DMS53 treated with DMSO at 0.1 percent for 48 hours (cell line): ENCODE results near the gene CRB2.

Experiments
- DNase-seq: peaks from one replicate; lab custom pipeline; 2025; ENCODE audit not compliant: unreplicated experiment; lab: John Stamatoyannopoulos, UW

The CRB2 gene

DNA sequence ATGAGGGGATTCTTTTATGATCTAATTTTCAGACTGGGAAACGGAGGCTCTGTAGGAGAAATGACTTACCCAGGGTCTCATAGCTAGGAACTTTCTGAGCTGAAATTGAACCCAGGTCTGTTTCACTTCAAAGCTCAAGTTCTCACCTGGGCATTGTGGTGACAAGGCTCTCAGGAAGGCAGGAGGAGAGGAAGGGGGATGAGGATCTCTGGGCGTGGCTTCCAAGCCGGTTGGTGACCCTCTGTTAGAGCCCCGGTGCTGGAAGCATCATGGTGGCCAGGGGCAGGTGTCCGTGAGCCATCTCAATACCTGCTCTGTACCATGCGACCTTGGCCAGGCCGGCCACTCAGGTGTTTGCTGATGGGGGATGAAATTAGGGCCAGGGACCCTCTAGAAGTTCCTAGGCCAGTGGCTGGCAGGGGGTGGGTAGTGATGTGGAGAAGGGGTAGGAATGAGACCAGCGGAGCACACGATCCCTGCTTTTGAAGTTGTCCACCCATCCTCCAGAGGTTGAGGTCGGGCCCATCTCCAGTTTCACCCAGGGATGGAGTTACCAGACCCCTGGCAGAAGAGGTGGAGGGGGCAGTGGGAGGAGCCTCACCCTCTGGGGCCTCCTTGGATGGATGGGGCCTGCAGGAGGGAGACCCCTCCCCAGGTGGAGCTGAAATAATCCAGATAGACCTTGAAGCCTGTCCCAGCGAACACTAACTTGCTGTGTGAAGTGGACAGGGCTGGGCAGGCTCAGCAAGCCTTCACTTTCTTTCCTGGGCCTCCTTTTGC lies 5.9 kb downstream of the CRB2 start:
- DNase-seq, result no peak

GRCh38 chr9:123362856-123363255 lies 6.9 kb downstream of the CRB2 start:
- DNase-seq, result no peak

- no peak for DNase-seq
Observed at GRCh38 chr9:123364241-123364824, 8.3 kb downstream of the CRB2 start.

DNA sequence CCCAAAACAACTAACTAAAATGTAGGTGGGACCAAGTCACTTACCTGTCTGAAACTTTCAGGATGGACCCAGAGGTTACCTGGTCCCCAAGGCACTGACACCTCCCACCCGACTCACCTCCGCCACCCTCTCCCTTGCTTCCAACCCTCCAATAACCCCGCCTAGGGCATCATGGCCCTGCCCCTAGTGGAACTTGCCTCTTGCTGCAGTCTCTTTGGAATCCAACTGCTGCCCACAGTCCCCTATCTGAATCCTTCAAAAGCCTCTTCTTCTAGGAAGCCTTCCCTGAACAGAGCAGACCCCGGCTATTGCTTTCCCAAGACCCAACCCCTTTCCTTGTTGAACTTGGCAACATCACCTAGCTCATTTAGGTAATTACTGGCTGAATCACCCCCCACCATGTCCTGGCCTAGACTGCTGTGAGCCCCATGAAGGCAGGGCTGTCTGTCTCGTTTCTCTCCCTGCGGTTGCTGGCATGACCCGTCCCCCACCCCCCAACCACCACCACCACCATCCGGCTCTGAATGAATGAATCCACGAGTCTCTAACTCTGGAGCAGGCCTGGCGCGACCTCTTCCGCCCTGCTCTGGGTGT lies 9.4 kb downstream of the CRB2 start:
- no peak for DNase-seq

GRCh38 chr9:123365881-123366528 lies 10.0 kb downstream of the CRB2 start:
- DNase-seq, result no peak

DNA sequence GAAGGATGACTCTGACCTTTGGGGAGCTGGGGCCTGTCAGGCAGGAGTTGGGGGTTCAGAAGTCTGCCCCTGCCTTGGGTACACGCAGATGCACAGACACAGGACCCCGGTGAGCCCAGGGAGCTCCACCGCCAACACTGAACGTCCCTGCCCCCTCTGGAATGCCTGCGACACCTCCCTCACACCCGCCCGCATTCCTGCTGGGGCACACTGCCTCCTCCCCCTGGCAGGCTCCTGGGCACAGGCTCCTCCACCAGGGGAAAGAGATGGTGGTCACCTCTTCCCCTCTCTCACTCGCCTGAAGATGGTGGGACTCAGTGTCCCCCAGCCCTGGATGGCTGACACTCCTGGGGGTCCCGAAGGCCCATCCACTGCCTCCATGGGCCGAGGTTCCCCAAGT lies 12.0 kb downstream of the CRB2 start:
- no peak for DNase-seq

GRCh38 chr9:123368536-123369153 lies 12.6 kb downstream of the CRB2 start:
- no peak for DNase-seq

- no peak for DNase-seq
Observed at GRCh38 chr9:123369296-123369695, 13.3 kb downstream of the CRB2 start.

GRCh38 chr9:123370108-123370507 lies 14.1 kb downstream of the CRB2 start:
- no peak for DNase-seq

GRCh38 chr9:123370526-123371227 lies 14.7 kb downstream of the CRB2 start:
- DNase-seq, result no peak

GRCh38 chr9:123371228-123371584 lies 15.2 kb downstream of the CRB2 start:
- no peak for DNase-seq

- DNase-seq, result no peak
Observed at GRCh38 chr9:123371805-123372590, 16.0 kb downstream of the CRB2 start.

- DNase-seq, result no peak
Observed at GRCh38 chr9:123372766-123373446, 16.9 kb downstream of the CRB2 start.

- no peak for DNase-seq
Observed at GRCh38 chr9:123373447-123373923, 17.5 kb downstream of the CRB2 start.

GRCh38 chr9:123373946-123374345 lies 17.9 kb downstream of the CRB2 start:
- no peak for DNase-seq

DNA sequence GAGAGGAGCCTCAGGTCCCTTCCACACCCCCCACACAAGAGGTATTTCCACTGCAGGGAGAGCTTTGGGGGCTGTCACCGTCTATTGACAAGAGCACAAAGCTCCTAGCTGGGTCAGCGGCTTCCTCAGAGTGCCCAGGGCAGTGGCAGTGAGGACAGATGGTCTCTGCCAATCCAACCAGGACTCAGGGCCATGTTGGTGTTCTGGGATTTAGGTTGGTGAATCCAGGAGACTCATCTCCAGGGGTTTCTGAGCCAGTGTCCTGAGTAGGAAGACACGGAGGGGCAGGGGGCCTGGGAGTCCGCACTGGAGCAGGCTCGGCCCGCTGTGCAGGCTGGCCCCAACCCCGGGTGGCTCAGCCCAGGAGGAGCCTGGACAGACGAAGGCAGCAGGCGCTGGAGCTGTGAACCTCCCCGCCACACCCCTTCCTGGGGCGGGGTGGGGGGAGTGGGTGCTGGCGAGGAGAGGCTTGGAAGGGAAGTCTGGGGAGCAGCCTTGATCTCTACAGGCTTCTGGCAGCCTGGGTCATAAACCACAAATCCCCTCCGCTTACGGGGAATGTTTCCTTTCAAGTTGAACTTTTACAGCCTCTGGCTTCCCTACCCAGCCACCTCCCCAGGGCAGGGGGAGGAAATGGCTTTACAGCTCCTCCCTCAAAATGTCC lies 19.6 kb downstream of the CRB2 start:
- DNase-seq, result no peak

- DNase-seq, result no peak
Observed at GRCh38 chr9:123376218-123377071, 20.4 kb downstream of the CRB2 start.
